HT-29 (cell line): ENCODE data around the gene MEGF10. TPM values are rescaled to one million over a fixed set of nuclear protein-coding genes. Genes with fewer than 3 reads are reported as not detected.

Experiments
- small RNA-seq: library from RNA; depleted of rRNA; stranded (forward); fragments of <200 nt; gene quantifications from one replicate; pipeline ENCODE3, GENCODE V24; 2014
- total RNA-seq: library from RNA; depleted of rRNA; stranded (reverse); fragments of >200 nt; shearing (Covaris generic); gene quantifications from 2 replicates; pipeline ENCODE4 v1.2.3, GENCODE V29; 2014; rRNA removed

The MEGF10 gene
- total RNA-seq, 1 experiment from 2014 or later = not detected

Small RNA genes lying within 50 kb of the gene (small RNA-seq; reads per million reads assigned to genes)
- not detected for gene AC010424.1

Other genes with a start within 250 kb of the MEGF10 start
- gene C5orf63, start 217.3 kb upstream of the MEGF10 start, total RNA-seq = 4.4 and 8.1 TPM in 2 replicates
- 26.6 and 30.6 TPM in 2 replicates for gene PRRC1, start 226.8 kb downstream of the MEGF10 start, total RNA-seq